MG63 (cell line): Measurements from ENCODE around the gene ASIC5. TPM values are rescaled to one million over a fixed set of nuclear protein-coding genes. Genes with fewer than 3 reads are reported as not detected.

Experiments
- DNase-seq: peaks from one replicate; pipeline ENCODE4 v3.0.0-alpha.2; 2020
- H3K27me3 ChIP-seq: fragments of 250-450 bp; sonication (Bioruptor Pico); 2 replicates; pipeline ENCODE4 v1.5.1; 2020; ENCODE audit warnings: mild to moderate bottlenecking, moderate library complexity
- H3K36me3 ChIP-seq: fragments of 250-450 bp; sonication (Bioruptor Pico); 2 replicates; pipeline ENCODE4 v1.5.1; 2020; ENCODE audit warnings: mild to moderate bottlenecking, moderate library complexity
- H3K4me3 ChIP-seq: fragments of 250-450 bp; sonication (Bioruptor Pico); 2 replicates; pipeline ENCODE4 v1.5.1; 2020; ENCODE audit warnings: mild to moderate bottlenecking, moderate library complexity
- H3K9me3 ChIP-seq: fragments of 250-450 bp; sonication (Bioruptor Pico); 2 replicates; pipeline ENCODE4 v1.5.1; 2020; ENCODE audit warnings: mild to moderate bottlenecking, moderate library complexity
- total RNA-seq: library from RNA; depleted of rRNA; stranded (reverse); fragments of >200 nt; shearing (Covaris generic); gene quantifications from 2 replicates; pipeline ENCODE4 v1.2.3, GENCODE V29; 2014; ENCODE audit warnings: low replicate concordance; rRNA removed

ASIC5 gene
- total RNA-seq, 1 experiment from 2014 or later, result not detected

DNA sequence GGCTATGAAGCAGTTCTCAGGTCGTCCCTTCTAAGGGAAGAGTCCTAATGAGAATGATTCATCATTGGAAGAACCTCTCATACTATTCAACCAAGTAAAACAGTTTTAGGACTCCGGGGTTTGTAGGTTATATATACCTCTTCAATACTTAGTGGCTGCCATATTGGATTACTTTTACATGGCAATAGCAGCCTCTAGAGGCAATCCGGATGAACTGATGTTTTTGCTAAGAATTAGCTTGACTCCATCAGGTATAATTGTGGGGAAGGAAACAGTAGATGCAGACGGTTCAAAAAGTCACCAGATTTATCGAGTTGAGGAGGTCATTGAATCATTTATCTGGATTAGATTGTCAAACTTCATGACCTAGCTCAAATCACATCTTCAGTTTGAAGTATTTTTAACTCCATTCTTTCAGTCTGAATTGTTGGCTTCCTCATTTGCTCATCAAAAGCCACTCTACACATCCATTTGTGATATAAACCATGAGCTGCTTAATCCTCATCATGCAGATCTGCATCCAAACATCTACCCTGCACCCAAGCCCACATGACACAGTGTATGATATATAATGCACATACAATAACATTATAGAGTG, 78.9 kb downstream of the ASIC5 start:
- no peaks in the 10 kb centered on the region for H3K27me3 ChIP-seq
- H3K9me3 ChIP-seq, result no peaks in the 10 kb centered on the region
- DNase-seq, result no peak
- H3K4me3 ChIP-seq, result no peak overlapping the region
- no peaks in the 10 kb centered on the region for H3K36me3 ChIP-seq

DNA sequence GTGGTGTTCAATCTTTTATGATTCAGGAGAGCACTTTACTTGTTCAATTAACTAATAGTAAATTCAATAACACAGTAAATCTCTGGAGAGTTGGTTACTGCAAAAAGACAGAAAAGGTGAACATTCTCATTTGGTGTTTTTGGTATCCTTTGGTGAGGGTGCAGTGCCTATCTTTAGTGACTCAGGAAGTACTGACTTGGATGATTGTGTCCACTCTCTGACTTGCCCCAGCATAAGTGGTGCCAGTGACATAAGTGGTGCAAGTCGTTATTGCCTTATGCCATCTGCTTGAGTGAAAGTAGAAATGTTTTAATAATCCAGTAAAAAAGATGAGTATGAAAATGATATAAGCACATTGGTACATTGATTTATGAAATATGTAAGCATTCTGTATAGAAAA, 80.2 kb downstream of the ASIC5 start:
- no peak overlapping the region for H3K4me3 ChIP-seq
- H3K27me3 ChIP-seq, result no peaks in the 10 kb centered on the region
- no peaks in the 10 kb centered on the region for H3K9me3 ChIP-seq
- DNase-seq, result no peak
- no peaks in the 10 kb centered on the region for H3K36me3 ChIP-seq

DNA sequence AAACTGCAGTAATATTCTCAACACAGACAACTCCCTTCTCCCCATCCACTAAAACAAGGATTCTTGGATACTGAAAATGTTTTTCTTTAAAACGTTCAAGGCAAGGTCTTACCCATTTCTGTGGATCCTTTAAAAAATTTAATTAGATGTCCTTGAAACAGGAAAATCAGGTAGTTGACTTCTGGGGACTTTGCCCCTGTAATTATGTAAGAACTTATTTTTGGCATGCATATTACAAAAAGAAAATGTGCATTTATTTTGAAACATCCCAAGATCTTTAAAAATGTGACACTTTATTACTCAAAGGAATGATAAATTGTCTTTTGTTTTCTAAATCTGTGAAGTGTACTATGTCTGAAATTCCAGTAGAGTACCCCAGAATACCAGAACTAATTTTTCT, 81.4 kb downstream of the ASIC5 start:
- no peak overlapping the region for H3K4me3 ChIP-seq
- no peaks in the 10 kb centered on the region for H3K27me3 ChIP-seq
- no peaks in the 10 kb centered on the region for H3K36me3 ChIP-seq
- DNase-seq, result no peak
- no peaks in the 10 kb centered on the region for H3K9me3 ChIP-seq

DNA sequence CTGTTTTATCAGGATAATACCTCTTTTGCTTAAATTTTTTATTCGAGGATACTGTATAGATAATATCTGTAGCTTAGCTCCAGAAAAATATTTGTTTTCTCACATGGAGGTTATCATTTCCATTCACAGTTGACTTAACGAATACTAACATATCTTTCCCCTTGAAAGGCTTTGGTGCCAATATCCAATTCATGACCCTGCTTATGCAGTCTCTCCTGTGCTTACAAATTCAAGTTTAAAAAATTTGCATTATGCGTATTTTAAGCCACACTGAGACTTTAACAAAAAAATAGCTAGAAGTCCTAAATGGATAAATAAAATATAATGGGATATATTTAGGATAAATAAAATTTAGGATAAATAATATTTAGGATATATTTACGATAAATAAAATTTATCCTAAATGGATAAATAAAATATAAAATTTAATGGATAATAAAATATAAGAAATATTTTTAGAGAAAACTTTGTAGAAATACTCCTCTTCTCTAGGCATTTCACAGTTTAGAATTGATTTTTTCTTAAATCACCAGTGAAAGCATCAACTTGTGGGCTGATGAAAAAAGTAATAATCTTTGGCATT, 84.7 kb downstream of the ASIC5 start:
- H3K4me3 ChIP-seq, result no peak overlapping the region
- no peaks in the 10 kb centered on the region for H3K27me3 ChIP-seq
- H3K36me3 ChIP-seq, result no peaks in the 10 kb centered on the region
- no peak for DNase-seq
- no peaks in the 10 kb centered on the region for H3K9me3 ChIP-seq

DNA sequence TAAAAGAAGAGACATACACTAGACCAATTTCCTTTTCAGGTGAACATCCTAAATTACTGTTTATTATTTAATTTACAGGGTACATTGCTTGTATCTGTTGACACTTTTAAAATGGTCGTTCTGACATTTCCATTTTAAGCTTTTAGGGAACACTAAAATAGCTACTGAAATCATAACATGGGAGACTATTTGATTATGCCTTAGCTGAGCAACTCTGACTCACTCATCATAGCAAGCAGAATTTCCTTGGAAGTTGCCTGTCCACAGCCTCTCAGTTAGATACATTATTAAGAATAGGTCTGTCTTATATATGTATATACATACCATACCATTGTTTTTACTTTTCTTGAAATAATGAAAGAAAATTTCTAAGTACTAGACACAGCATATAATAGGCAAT, 85.3 kb downstream of the ASIC5 start:
- Histone ChIP-seq H3K9me3 (no peaks in the 10 kb centered on the region), H3K36me3 (no peaks in the 10 kb centered on the region), H3K4me3 (no peak overlapping the region), H3K27me3 (no peaks in the 10 kb centered on the region)
- no peak for DNase-seq

Other genes starting within 250 kb of the ASIC5 start
- 1.8 TPM in 1 of 2 replicates, not detected in the other for gene GUCY1A1, start 199.4 kb downstream of the ASIC5 start, total RNA-seq
- 0.92 and 1.5 TPM in 2 replicates for gene GUCY1B1, start 107.3 kb downstream of the ASIC5 start, total RNA-seq
- gene TDO2, start 37.4 kb upstream of the ASIC5 start, total RNA-seq, result not detected in 2 replicates
- gene CTSO, start 87.6 kb upstream of the ASIC5 start, total RNA-seq, result 0.63 and 1.8 TPM in 2 replicates